ENCODE measurements around the gene FAT4. TPM values are rescaled to one million over a fixed set of nuclear protein-coding genes. Genes with fewer than 3 reads are reported as not detected.
A peak's percentile ranks its signal among the peaks of the same experiment; 100 is the strongest.

Gene FAT4
- polyA plus RNA-seq (2012; rRNA removed): 6.6 and 8.7 TPM in 2 replicates
- polyA plus RNA-seq (2012; cell fraction: cytosol; rRNA removed): 7.7 and 8.7 TPM in 2 replicates
- polyA plus RNA-seq (2012; cell fraction: nucleus; rRNA removed): 7.6 and 13.7 TPM in 2 replicates

- H3K36me3 ChIP-seq (replicated peaks in 1 of 2; ENCODE audit: control insufficient read depth in 1 of 2, insufficient read depth in 2 of 2, low read length in 1 of 2): peaks cover 4 to 20% of the 10 kb centered on the region in 2 experiments
- H3K9ac ChIP-seq: peak within 1 kb of the TSS; percentile 89
- no peaks in the 10 kb centered on the region for H3K9me2 ChIP-seq
- 2% methylated on average over 49 of the region's 68 CpGs for WGBS (ENCODE audit: low lambda C conversion rate)
- H3K79me2 ChIP-seq (ENCODE audit: insufficient read depth): peaks cover 43% of the 10 kb centered on the region
- H3K9me3 ChIP-seq: 0 out of 2 replicates have a peak, but pooled peaks cover 6% of the 10 kb centered on the region
- H3K4me2 ChIP-seq: peak within 1 kb of the TSS; percentile 91
- DNase-seq: peak; percentile 89
- peak within 1 kb of the TSS; percentile 74 to 84 for H3K27ac ChIP-seq (ENCODE audit: low read depth in 2 of 2, low read length in 1 of 2)
- peaks cover 5 to 28% of the 10 kb centered on the region in 2 experiments; a peak in 3 of 4 replicates for H3K4me1 ChIP-seq (ENCODE audit: control insufficient read depth in 1 of 2, insufficient read depth in 2 of 2, low read depth in 1 of 2, low read length in 1 of 2)
- H3K27me3 ChIP-seq (ENCODE audit: insufficient read depth): no peaks in the 10 kb centered on the region
- H3K4me3 ChIP-seq (ENCODE audit: low read depth in 2 of 2, low read length in 1 of 2): peak within 1 kb of the TSS; percentile 93 to 100
- peaks cover 6% of the 10 kb centered on the region; the same call in 1 of the 2 replicates for H4K20me1 ChIP-seq (ENCODE audit: insufficient read depth)
- POLR2A ChIA-PET: no interaction called here
- CTCF ChIA-PET: interaction anchor here (0.7 to 2.6 kb wide), 14 partner anchors 8 to 1318 kb away, joined by 3 to 26 read pairs (median 5); no protein-coding TSS in a partner anchor
- peaks cover 10% of the 10 kb centered on the region for H3F3A ChIP-seq (replicated peaks; ENCODE audit: insufficient read depth)
- H2AFZ ChIP-seq (ENCODE audit: low read depth): peak within 1 kb of the TSS; percentile 93
- TF ChIP-seq SIN3A (IDR thresholded peaks at IDR 0.05; ENCODE audit: borderline replicate concordance, low read depth, low read length): peak; percentile 80; the same call in 1 of the 2 replicates
- TF ChIP-seq YY1 (IDR thresholded peaks at IDR 0.05; ENCODE audit: low read depth): no peak
- TF ChIP-seq GATA2 (CRISPR knock-in tag; IDR thresholded peaks at IDR 0.05): no peak
- no peak for TF ChIP-seq JUND (IDR thresholded peaks at IDR 0.05)
- no peak for TF ChIP-seq ZBTB33 (IDR thresholded peaks at IDR 0.05; ENCODE audit: borderline replicate concordance, low read depth)
- no peak for TF ChIP-seq FOSL2 (IDR thresholded peaks at IDR 0.05; ENCODE audit: borderline replicate concordance, low read depth)
- peak; percentile 70; the same call in 1 of the 2 replicates for TF ChIP-seq MXI1 (IDR thresholded peaks at IDR 0.05; ENCODE audit: low read depth, low read length)
- 0 out of 2 replicates have a peak, but pooled peaks have one; percentile 27 for TF ChIP-seq TCF12 (IDR thresholded peaks at IDR 0.05)
- no peak for TF ChIP-seq FOXJ3 (CRISPR knock-in tag; IDR thresholded peaks at IDR 0.05)
- peak; percentile 12; the same call in 1 of the 2 replicates for TF ChIP-seq SMC3 (IDR thresholded peaks at IDR 0.05; ENCODE audit: low read depth, low read length)
- TF ChIP-seq NFIC (IDR thresholded peaks at IDR 0.05; ENCODE audit: borderline replicate concordance): peak; percentile 12; the same call in 1 of the 2 replicates
- peak in 1 of 2 experiments; percentile 45; a peak in 1 of 4 replicates for TF ChIP-seq EP300 (IDR thresholded peaks at IDR 0.05; ENCODE audit: borderline replicate concordance in 1 of 2, low read depth in 1 of 2, low read length in 1 of 2)
- no peak for TF ChIP-seq GABPA (IDR thresholded peaks at IDR 0.05; ENCODE audit: low read depth)
- no peak for TF ChIP-seq EZH2phosphoT487 (IDR thresholded peaks at IDR 0.05; ENCODE audit: borderline replicate concordance, low read depth)
- TF ChIP-seq USF2 (IDR thresholded peaks at IDR 0.05; ENCODE audit: borderline replicate concordance, low read depth, low read length): no peak
- TF ChIP-seq MEF2A (IDR thresholded peaks at IDR 0.05; ENCODE audit: borderline replicate concordance, low read depth): no peak
- TF ChIP-seq NRF1 (IDR thresholded peaks at IDR 0.05; ENCODE audit: low read depth, low read length): no peak
- 0 out of 2 replicates have a peak, but pooled peaks have one; percentile 43 for TF ChIP-seq TEAD4 (IDR thresholded peaks at IDR 0.05; ENCODE audit: borderline replicate concordance, insufficient read depth)
- TF ChIP-seq IRF3 (IDR thresholded peaks at IDR 0.05; ENCODE audit: low read depth, low read length): peak; percentile 36; the same call in 1 of the 2 replicates
- TF ChIP-seq POLR2AphosphoS5 (IDR thresholded peaks at IDR 0.05; ENCODE audit: low read depth, low read length): peak; percentile 69
- no peak for TF ChIP-seq USF1 (IDR thresholded peaks at IDR 0.05; ENCODE audit: borderline replicate concordance, low read depth)
- TF ChIP-seq RCOR1 (IDR thresholded peaks at IDR 0.05; ENCODE audit: low read length): no peak
- TF ChIP-seq CHD2 (IDR thresholded peaks at IDR 0.05; ENCODE audit: low read length, partially characterized antibody): no peak
- no peak for TF ChIP-seq RAD21 (IDR thresholded peaks at IDR 0.05; ENCODE audit: low read length)
- TF ChIP-seq CTCF (IDR thresholded peaks at IDR 0.05): no peak
These were observed at the start of gene FAT4 for GRCh38 chr4:125314676-125315575. Gene FAT4 (plus strand): TSS chr4:125314955. CDS start chr4:125316412, 1,457 bp downstream.

Measured in SK-N-SH (cell line).